GM12878 (cell line): ENCODE data around the gene TNFRSF8. TPM values are rescaled to one million over a fixed set of nuclear protein-coding genes. Genes with fewer than 3 reads are reported as not detected.
A peak's percentile ranks its signal among the peaks of the same experiment; 100 is the strongest.

Experiments
- ATAC-seq: fragments of 200-7000 bp; cut with Tn5 transposase; 3 replicates; pipeline ENCODE4 v1.9.1; 2020; ENCODE audit warnings: mild to moderate bottlenecking, moderate library complexity
- BruUV-seq: library from RNA; stranded (reverse); fragments of 400-500 nt; replicated peaks from 2 replicates; lab custom pipeline; 2021; lab: Mats Ljungman, UMichigan
- CTCF ChIA-PET: fragments of 300-600 bp; sonication (Branson Sonifier 250); formaldehyde crosslinking; extraction: SDS; loops from one replicate; lab custom pipeline; 2021; ENCODE audit warnings: inconsistent platforms; lab: Yijun Ruan, JAX
- POLR2A ChIA-PET: fragments of 350-600 bp; formaldehyde crosslinking; extraction: SDS; loops from one replicate; lab custom pipeline; 2021; ENCODE audit warnings: inconsistent platforms; lab: Charles Lee
- RAD21 ChIA-PET: fragments of 300-600 bp; sonication (Branson Sonifier 250); formaldehyde crosslinking; loops from one replicate; lab custom pipeline; 2023; ENCODE audit warnings: antibody characterized with exemption; ENCODE audit not compliant: unreplicated experiment; lab: Charles Lee
- SMC1A ChIA-PET: fragments of 300-600 bp; sonication (Branson Sonifier 250); formaldehyde crosslinking; loops from one replicate; lab custom pipeline; 2023; ENCODE audit not compliant: unreplicated experiment, uncharacterized antibody; lab: Charles Lee
- DNase-seq: peaks from one replicate; pipeline ENCODE4 v3.0.0-alpha.2; 2011; ENCODE audit warnings: low read depth, low spot score
- FAIRE-seq: peaks from 3 replicates; lab custom pipeline; 2011; peaks lifted over from hg19 to GRCh38; lab: Jason Lieb, UNC
- H2AFZ ChIP-seq: 2 replicates; pipeline ENCODE4 v1.6.0; 2011; ENCODE audit warnings: low read depth, low read length, control low read depth; ENCODE audit not compliant: control insufficient read depth
- H3K27ac ChIP-seq: 2 replicates; pipeline ENCODE4 v1.5.1; 2011; ENCODE audit warnings: control low read depth; ENCODE audit not compliant: control insufficient read depth, insufficient read depth
- H3K27me3 ChIP-seq, 2 experiments: replicated peaks in 1 of 2; 2 replicates each; pipeline versions ENCODE4 v1.6.0 to v1.6.1; 2011; ENCODE audit warnings: low read length in 1 of 2; ENCODE audit not compliant: control insufficient read depth in 2 of 2, insufficient read depth in 2 of 2
- H3K36me3 ChIP-seq, 2 experiments: 2 replicates each; pipeline ENCODE4 v1.5.1; 2011; ENCODE audit warnings: low read length in 1 of 2; ENCODE audit not compliant: control insufficient read depth in 2 of 2, insufficient read depth in 2 of 2
- H3K4me1 ChIP-seq: 2 replicates; pipeline ENCODE4 v1.6.1; 2011; ENCODE audit warnings: mild to moderate bottlenecking, low read length, moderate library complexity, mixed read lengths; ENCODE audit not compliant: control insufficient read depth, insufficient read depth
- H3K4me2 ChIP-seq: 2 replicates; pipeline ENCODE4 v1.6.0; 2011; ENCODE audit warnings: control low read depth; ENCODE audit not compliant: control insufficient read depth, insufficient read depth
- H3K4me3 ChIP-seq: fragments of 200-600 bp; sonication (generic); 2 replicates; pipeline ENCODE4 v1.5.1; 2016
- H3K79me2 ChIP-seq: 2 replicates; pipeline ENCODE4 v1.6.0; 2011; ENCODE audit warnings: low read length; ENCODE audit not compliant: control insufficient read depth, insufficient read depth
- H3K9ac ChIP-seq: 2 replicates; pipeline ENCODE4 v1.8.0; 2011; ENCODE audit warnings: low read length, control low read depth, mixed read lengths; ENCODE audit not compliant: control insufficient read depth, insufficient read depth
- H3K9me3 ChIP-seq: replicated peaks from 3 replicates; pipeline ENCODE4 v1.5.1; 2011; ENCODE audit warnings: mild to moderate bottlenecking, low read length; ENCODE audit not compliant: control insufficient read depth, insufficient read depth
- H4K20me1 ChIP-seq: 2 replicates; pipeline ENCODE4 v1.6.0; 2011; ENCODE audit not compliant: control insufficient read depth, insufficient read depth
- ESRRA ChIP-seq: IDR thresholded peaks from 2 replicates; pipeline ENCODE4 v1.6.1; 2012; ENCODE audit warnings: mild to moderate bottlenecking, low read length, improper control_type of control experiment
- NR2C1 ChIP-seq: fragments of 450-650 bp; IDR thresholded peaks from 2 replicates; pipeline ENCODE4 v1.6.1; 2017; ENCODE audit warnings: antibody characterized with exemption, mild to moderate bottlenecking, moderate library complexity
- POLR2A ChIP-seq: IDR thresholded peaks from 2 replicates; pipeline ENCODE4 v1.6.1; 2011; ENCODE audit warnings: low read depth, mild to moderate bottlenecking, low read length
- POLR2AphosphoS2 ChIP-seq: IDR thresholded peaks from 2 replicates; pipeline ENCODE4 v1.6.1; 2011; ENCODE audit warnings: low read depth, mild to moderate bottlenecking, low read length, improper control_type of control experiment, moderate library complexity
- SPI1 ChIP-seq: IDR thresholded peaks from 2 replicates; pipeline ENCODE4 v1.6.1; 2011; ENCODE audit warnings: low read depth, mild to moderate bottlenecking, low read length, moderate library complexity, borderline replicate concordance; ENCODE audit not compliant: insufficient read depth
- TAF1 ChIP-seq: IDR thresholded peaks from 2 replicates; pipeline ENCODE4 v1.6.1; 2011; ENCODE audit warnings: mild to moderate bottlenecking, low read depth, low read length, borderline replicate concordance
- USF2 ChIP-seq: IDR thresholded peaks from 2 replicates; pipeline ENCODE4 v1.6.1; 2011; ENCODE audit warnings: low read depth, low read length, improper control_type of control experiment, borderline replicate concordance
- ZNF217 ChIP-seq: fragments of 450-650 bp; IDR thresholded peaks from 2 replicates; pipeline ENCODE4 v1.6.1; 2017; ENCODE audit warnings: antibody characterized with exemption, mild to moderate bottlenecking
- WGBS: methylation state at CpG from one replicate; pipeline ENCODE4 v1.1.6; 2016; ENCODE audit warnings: low lambda C conversion rate; ENCODE audit not compliant: insufficient replicate concordance, insufficient coverage; ENCODE audit errors: missing lambda C conversion rate; 5-methylcytosine and 5-hydroxymethylcytosine counted together
- in situ Hi-C: fragments of 300-500 bp; cut with MboI; formaldehyde crosslinking; loops from 9 replicates; pipeline ENCODE4 v1.14.3; 2018; ENCODE audit warnings: mixed read lengths
- intact Hi-C: fragments of 100-400 bp; cut with micrococcal nuclease; formaldehyde crosslinking; loops from one replicate; pipeline ENCODE4 v1.14.2; 2022; ENCODE audit not compliant: unreplicated experiment
- polyA plus RNA-seq, 11 experiments: library from polyadenylated mRNA; depleted of rRNA in 4 of 11; unstranded in 6 of 11; stranded (reverse) in 5 of 11; fragments of >200 nt; fragmentation: Nextera tagmentation in 4 of 11; fragmentation: Illumina TruSeq in 1 of 11; extraction: Ambion mirVana in 4 of 11; extraction: Trizol in 1 of 11; gene quantifications; 1 replicate in 1 of 11; 2 replicates in 10 of 11; pipeline versions ENCODE4 v1.2.1 to v1.2.3, GENCODE V29; 2011 to 2016; ENCODE audit warnings: inconsistent platforms in 2 of 11, missing spikeins in 2 of 11, low read depth in 1 of 11
- total RNA-seq, 4 experiments: library from RNA; depleted of rRNA in 3 of 4; stranded (reverse); fragments of >200 nt in 3 of 4; fragmentation: Illumina TruSeq in 1 of 4; extraction: Trizol in 1 of 4; gene quantifications; 2 replicates each; pipeline versions ENCODE4 v1.2.1 to v1.2.3, GENCODE V29; 2013 to 2021

Gene TNFRSF8
- total and polyA plus RNA-seq, 10 of the 15 experiments (the other 5 are each of a cell fraction or from before 2014, with no cell fraction given), result 9.8 to 114 (median 58.8) TPM

GRCh38 chr1:12114916-12115315 lies 51.8 kb downstream of the TNFRSF8 start (continued):
- TF ChIP-seq USF2, result no peak

GRCh38 chr1:12121212-12122003 lies 58.3 kb downstream of the TNFRSF8 start:
- H3K9me3 ChIP-seq, result no peaks in the 10 kb centered on the region
- no peak overlapping the region for H3K4me3 ChIP-seq
- H3K27ac ChIP-seq, result no peak overlapping the region
- H3K9ac ChIP-seq, result no peak overlapping the region
- BruUV-seq, result no TSS peak
- WGBS, result 90% methylated on average over 12 of the region's 12 CpGs
- no peaks in the 10 kb centered on the region; the same call in 1 of the 2 replicates for H4K20me1 ChIP-seq
- H3K4me2 ChIP-seq, result no peak overlapping the region
- FAIRE-seq, result no peak
- SMC1A ChIA-PET, result interaction anchor here (0.7 to 7.8 kb wide), 4 partner anchors 18 to 97 kb away, joined by 3 to 191 read pairs (median 3); no protein-coding TSS in a partner anchor
- no peaks in the 10 kb centered on the region for H3K27me3 ChIP-seq
- intact Hi-C loops, result loop anchor here (10.0 kb wide), 1 partner anchor 503 kb away; no protein-coding TSS in a partner anchor
- POLR2A ChIA-PET, result no interaction called here
- in situ Hi-C loops, result no loop called here
- no peaks in the 10 kb centered on the region for H3K4me1 ChIP-seq
- no peak overlapping the region for H2AFZ ChIP-seq
- DNase-seq, result no peak
- CTCF ChIA-PET, result interaction anchor here (1.0 to 6.6 kb wide), 6 partner anchors 48 to 151 kb away, joined by 3 to 161 read pairs (median 4); no protein-coding TSS in a partner anchor
- no peak for ATAC-seq
- no peaks in the 10 kb centered on the region for H3K79me2 ChIP-seq
- TF ChIP-seq ESRRA (no peak), TAF1 (no peak), SPI1 (no peak), POLR2A (peak; percentile 27; the same call in 1 of the 2 replicates), POLR2AphosphoS2 (0 out of 2 replicates have a peak, but pooled peaks have one; percentile 26), NR2C1 (no peak), ZNF217 (no peak)
- peaks cover 27 to 48% of the 10 kb centered on the region in 2 experiments for H3K36me3 ChIP-seq
- RAD21 ChIA-PET, result interaction anchor here (0.8 to 2.0 kb wide), 4 partner anchors 45 to 157 kb away, joined by 3 to 5 read pairs (median 3); partner anchors contain the start of gene TNFRSF1B
